ENCODE results near the gene CAMK2A. TPM values are rescaled to one million over a fixed set of nuclear protein-coding genes. Genes with fewer than 3 reads are reported as not detected.

Gene CAMK2A
- total RNA-seq, 1 experiment from 2014 or later: 0.13 TPM

- intact Hi-C loops (cut with micrococcal nuclease; ENCODE audit: unreplicated experiment): loop anchor here (1.0 to 2.0 kb wide), 2 partner anchors 78 to 165 kb away; no protein-coding TSS in a partner anchor
- DNase-seq: peak in 1 of 2 experiments; percentile 28
- no peak overlapping the region for H3K4me2 ChIP-seq
- no peak overlapping the region for H3K4me3 ChIP-seq
- no TSS peak for BruUV-seq (replicated peaks)
- H3K36me3 ChIP-seq (ENCODE audit: low read depth): no peaks in the 10 kb centered on the region
- no peak overlapping the region for H2AFZ ChIP-seq
- H4K20me1 ChIP-seq (ENCODE audit: insufficient read depth): no peaks in the 10 kb centered on the region
- H3K27me3 ChIP-seq (ENCODE audit: insufficient read depth, low read depth): no peaks in the 10 kb centered on the region
- H3K9me3 ChIP-seq (ENCODE audit: insufficient read depth, low read depth): no peaks in the 10 kb centered on the region
- no peaks in the 10 kb centered on the region for H3F3A ChIP-seq (ENCODE audit: insufficient read depth, low read depth)
- no peak overlapping the region for H3K27ac ChIP-seq
- H3K9me2 ChIP-seq (ENCODE audit: insufficient read depth): no peaks in the 10 kb centered on the region
- no peaks in the 10 kb centered on the region for H3K79me2 ChIP-seq (ENCODE audit: low read depth)
- H3K4me1 ChIP-seq (replicated peaks; ENCODE audit: insufficient read depth): no peaks in the 10 kb centered on the region
- TF ChIP-seq EZH2 (IDR thresholded peaks at IDR 0.05; ENCODE audit: low read depth): no peak
- TF ChIP-seq CTCF (conservative IDR thresholded peaks at IDR 0.05): no peak
- ChIA-PET CTCF (interaction anchor here (1.1 kb wide), 1 partner anchor 79 kb away, joined by 5 read pairs; no protein-coding TSS in a partner anchor), POLR2A (ENCODE audit: unreplicated experiment) (no interaction called here)
Measured at GRCh38 chr5:150271923-150272322, 17.6 kb downstream of the CAMK2A start.

GRCh38 chr5:150271296-150271692 lies 18.3 kb downstream of the CAMK2A start:
- H3K4me3 ChIP-seq: no peak overlapping the region
- no peak overlapping the region for H3K27ac ChIP-seq
- no TSS peak for BruUV-seq (replicated peaks)
- TF ChIP-seq CTCF (conservative IDR thresholded peaks at IDR 0.05) (no peak), EZH2 (IDR thresholded peaks at IDR 0.05; ENCODE audit: low read depth) (no peak)
- DNase-seq: no peak
- no peaks in the 10 kb centered on the region for H3K9me2 ChIP-seq (ENCODE audit: insufficient read depth)
- no peaks in the 10 kb centered on the region for H3K9me3 ChIP-seq (ENCODE audit: insufficient read depth, low read depth)
- H3K79me2 ChIP-seq (ENCODE audit: low read depth): no peaks in the 10 kb centered on the region
- no peaks in the 10 kb centered on the region for H4K20me1 ChIP-seq (ENCODE audit: insufficient read depth)
- no peaks in the 10 kb centered on the region for H3K4me1 ChIP-seq (replicated peaks; ENCODE audit: insufficient read depth)
- no peak overlapping the region for H3K4me2 ChIP-seq
- CTCF ChIA-PET: no interaction called here
- POLR2A ChIA-PET (ENCODE audit: unreplicated experiment): no interaction called here
- H2AFZ ChIP-seq: no peak overlapping the region
- no peaks in the 10 kb centered on the region for H3K36me3 ChIP-seq (ENCODE audit: low read depth)
- intact Hi-C loops (cut with micrococcal nuclease; ENCODE audit: unreplicated experiment): no loop called here
- H3K27me3 ChIP-seq (ENCODE audit: insufficient read depth, low read depth): no peaks in the 10 kb centered on the region
- no peaks in the 10 kb centered on the region for H3F3A ChIP-seq (ENCODE audit: insufficient read depth, low read depth)

GRCh38 chr5:150270541-150271295 lies 18.9 kb downstream of the CAMK2A start:
- POLR2A ChIA-PET (ENCODE audit: unreplicated experiment): no interaction called here
- Histone ChIP-seq H2AFZ (no peak overlapping the region), H3K79me2 (ENCODE audit: low read depth) (no peaks in the 10 kb centered on the region), H3K9me3 (ENCODE audit: insufficient read depth, low read depth) (no peaks in the 10 kb centered on the region), H3K4me2 (no peak overlapping the region), H3K27me3 (ENCODE audit: insufficient read depth, low read depth) (no peaks in the 10 kb centered on the region), H4K20me1 (ENCODE audit: insufficient read depth) (no peaks in the 10 kb centered on the region), H3K36me3 (ENCODE audit: low read depth) (no peaks in the 10 kb centered on the region), H3F3A (ENCODE audit: insufficient read depth, low read depth) (no peaks in the 10 kb centered on the region), H3K4me3 (no peak overlapping the region), H3K4me1 (replicated peaks; ENCODE audit: insufficient read depth) (no peaks in the 10 kb centered on the region), H3K27ac (no peak overlapping the region), H3K9me2 (ENCODE audit: insufficient read depth) (no peaks in the 10 kb centered on the region)
- intact Hi-C loops (cut with micrococcal nuclease; ENCODE audit: unreplicated experiment): no loop called here
- CTCF ChIA-PET: interaction anchor here (0.6 kb wide), 1 partner anchor 181 kb away, joined by 3 read pairs; no protein-coding TSS in a partner anchor
- BruUV-seq (replicated peaks): no TSS peak
- no peak for TF ChIP-seq EZH2 (IDR thresholded peaks at IDR 0.05; ENCODE audit: low read depth)
- TF ChIP-seq CTCF (conservative IDR thresholded peaks at IDR 0.05): no peak
- DNase-seq: peak in 1 of 2 experiments; percentile 10
